Superior temporal gyrus (tissue), 1 donor: Measurements from ENCODE around the gene RABGGTB.
"Not testable (repeated sequence)": the region's sequence is repeated elsewhere in the genome, so short reads cannot be mapped to it uniquely, and the experiment has no call there.

Source experiments
- DNase-seq: peaks from one replicate; pipeline ENCODE4 v3.0.0-alpha.2; 2016; ENCODE audit errors: extremely low spot score

Gene RABGGTB

DNA sequence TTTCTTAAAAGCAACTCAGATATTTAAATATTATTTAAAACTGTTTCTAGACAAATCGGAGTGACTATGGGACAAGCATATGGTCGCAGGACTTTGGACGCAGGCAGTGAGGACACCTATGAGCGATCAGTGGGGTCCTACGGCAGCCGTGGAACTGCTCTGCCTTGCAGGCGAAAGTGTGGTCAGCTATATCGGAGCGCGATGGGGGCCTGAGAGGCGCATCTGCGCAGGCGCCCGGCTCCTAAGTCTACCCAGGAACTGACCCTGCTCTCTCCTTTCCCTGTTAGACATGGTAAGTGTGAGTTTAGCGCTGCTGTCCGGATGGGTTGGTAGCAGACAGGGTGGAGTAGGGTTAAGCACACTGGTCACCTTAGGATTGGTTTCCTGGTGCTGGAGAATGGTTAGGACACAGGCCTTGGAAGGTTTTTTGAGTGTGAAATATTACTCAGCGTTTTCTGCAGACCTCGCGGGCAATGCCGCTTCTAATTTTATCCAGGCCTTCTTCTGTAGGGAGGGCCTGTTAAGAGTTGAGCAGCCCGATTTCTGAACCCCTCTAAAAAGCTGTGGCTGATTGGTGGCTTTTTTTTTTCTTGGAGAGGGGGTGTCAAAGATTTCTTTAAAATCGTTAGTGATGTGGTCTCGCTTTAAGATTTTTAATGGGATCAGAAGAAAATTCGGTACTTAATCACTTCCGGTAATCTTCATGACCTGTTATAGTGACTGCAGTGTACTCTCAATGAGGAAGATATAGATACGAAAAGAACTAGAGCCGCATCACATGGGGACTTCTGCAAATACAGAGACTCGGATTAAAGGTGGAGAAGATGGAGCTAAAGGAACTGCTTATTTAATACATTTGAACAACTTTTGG lies at the start of gene RABGGTB:
Gene RABGGTB, plus strand, starts transcription at position 274 of the 871 bp plus-strand sequence. Its CDS starts 16 bp downstream, at position 290.
- DNase-seq = peak; percentile 98

DNA sequence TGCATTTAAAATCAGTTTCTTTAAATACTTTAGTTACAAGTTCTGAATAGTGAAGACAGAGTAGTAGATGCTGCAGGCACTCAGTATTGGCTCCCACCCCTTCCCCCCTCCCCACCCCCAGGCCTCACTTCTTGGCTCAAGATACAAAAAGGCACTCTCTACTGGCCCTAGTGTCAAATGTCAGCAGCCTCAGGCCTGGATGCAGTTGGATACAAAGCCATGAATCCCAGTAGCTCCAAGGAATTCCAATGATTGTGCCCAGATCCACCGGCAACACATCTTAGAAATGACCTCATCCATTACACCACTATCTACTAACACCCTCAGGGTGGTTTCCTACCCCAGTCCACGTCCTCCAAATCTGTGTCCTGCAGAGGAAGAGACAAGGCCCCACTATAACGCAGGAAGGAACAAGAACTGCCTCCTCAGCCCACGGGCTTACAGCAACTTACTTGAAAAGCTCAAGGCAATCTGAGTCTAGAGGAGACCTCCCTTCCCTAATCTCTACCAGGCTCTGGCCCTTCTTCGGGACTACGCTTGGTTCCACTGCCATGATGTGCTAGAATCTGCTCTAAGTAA lies 43.9 kb upstream of the RABGGTB start:
- no peak for DNase-seq

DNA sequence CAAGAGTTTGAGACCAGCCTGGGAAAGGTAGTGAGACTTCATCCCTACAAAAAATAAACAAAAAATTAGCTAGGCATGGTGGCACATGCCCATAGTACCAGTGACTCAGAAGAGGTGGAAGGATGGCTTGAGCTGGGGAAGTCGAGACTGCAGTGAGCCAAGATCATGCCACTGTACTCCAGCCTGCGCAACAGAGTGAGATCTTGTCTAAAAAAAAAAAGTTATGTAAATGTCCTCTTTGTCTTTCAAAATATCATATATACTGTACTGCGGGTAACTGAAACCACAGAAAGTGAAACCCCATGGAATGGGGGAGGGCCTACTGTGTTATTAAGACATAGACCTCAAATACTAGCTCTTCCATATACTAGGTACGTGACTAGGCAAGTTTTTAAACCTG lies 40.8 kb upstream of the RABGGTB start:
- DNase-seq = no peak

DNA sequence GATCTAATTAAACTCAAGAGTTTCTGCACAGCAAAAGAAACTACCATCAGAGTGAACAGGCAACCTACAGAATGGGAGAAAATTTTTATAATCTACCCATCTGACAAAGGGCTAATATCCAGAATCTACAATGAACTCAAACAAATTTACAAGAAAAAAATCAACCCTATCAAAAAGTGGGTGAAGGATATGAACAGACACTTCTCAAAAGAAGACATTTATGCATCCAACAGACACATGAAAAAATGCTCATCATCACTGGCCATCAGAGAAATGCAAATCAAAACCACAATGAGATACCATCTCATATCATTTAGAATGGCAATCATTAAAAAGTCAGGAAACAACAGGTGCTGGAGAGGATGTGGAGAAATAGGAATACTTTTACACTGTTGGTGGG lies 28.8 kb upstream of the RABGGTB start:
- not testable (repeated sequence) for DNase-seq

DNA sequence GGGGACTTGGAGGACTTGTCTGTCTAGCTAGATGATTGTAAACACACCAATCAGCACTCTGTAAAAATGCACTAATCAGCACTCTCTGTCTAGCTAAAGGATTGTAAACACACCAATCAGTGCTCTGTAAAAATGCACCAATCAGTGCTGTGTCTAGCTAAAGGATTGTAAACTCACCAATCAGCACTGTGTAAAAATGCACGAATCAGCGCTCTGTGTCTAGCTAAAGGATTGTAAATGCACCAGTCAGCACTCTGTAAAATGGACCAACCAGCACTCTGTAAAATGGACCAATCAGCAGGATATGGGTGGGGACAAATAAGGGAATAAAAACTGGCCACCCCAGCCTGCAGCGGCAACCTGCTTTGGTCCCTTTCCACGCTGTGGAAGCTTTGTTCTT lies 27.5 kb upstream of the RABGGTB start:
- not testable (repeated sequence) for DNase-seq

DNA sequence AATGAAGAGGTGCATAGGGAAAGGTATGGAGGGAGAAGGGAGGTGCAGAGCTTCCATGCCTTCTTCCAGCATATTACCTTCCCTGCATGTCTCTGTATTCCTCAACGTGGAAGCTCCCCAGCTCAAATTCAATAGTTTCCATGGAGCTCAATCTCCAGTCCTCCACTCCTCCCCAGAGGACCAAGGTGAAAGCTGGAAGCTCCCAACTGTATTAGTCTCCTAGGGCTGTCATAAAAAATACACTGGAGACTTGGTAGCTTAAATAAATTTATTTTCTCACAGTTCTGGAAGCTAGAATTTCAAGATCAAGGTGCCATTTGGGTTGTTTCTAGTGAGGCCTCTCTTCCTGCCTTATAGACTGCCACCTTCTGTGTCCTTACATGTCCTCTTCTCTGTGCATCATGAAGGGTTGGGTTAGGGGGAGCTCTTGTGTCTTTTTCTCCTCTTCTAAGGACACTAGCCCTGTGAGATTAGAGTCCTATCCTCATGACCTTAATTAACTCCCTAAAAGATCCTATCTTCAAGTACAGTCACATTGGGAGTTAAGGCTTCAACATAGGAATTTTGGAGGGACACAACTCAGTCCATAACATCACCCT lies 21.9 kb upstream of the RABGGTB start:
- DNase-seq = peak; percentile 3

DNA sequence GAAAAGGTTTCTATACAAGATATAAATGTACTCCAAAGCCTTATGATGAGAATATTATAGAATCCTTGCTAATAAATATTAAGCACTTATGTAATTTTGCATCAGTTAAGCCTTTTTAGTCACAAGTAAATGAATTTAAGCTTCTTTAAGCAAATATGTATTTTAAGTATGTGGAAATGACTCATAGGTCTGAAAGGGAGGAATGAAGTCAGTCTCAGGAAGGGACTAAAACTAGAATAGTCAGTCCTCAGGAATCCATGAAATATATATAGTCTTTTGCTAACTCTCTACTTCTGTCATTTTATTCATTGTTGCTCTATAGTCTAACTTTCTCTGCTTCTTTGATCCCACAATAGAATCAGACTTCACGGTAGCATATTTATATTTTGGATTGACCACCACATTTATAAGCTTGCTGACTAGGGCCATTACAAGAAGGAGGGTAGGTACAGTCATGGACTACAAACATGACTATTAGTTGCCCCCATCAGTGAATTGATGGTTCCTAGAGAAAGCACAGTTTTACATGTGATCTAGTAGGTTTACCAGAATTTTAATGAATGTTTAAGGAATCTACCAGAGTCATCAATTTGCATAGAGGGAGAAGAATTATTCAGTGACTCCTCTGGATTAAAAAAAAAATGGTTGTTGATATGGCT lies 20.2 kb upstream of the RABGGTB start:
- peak; percentile 10 for DNase-seq

DNA sequence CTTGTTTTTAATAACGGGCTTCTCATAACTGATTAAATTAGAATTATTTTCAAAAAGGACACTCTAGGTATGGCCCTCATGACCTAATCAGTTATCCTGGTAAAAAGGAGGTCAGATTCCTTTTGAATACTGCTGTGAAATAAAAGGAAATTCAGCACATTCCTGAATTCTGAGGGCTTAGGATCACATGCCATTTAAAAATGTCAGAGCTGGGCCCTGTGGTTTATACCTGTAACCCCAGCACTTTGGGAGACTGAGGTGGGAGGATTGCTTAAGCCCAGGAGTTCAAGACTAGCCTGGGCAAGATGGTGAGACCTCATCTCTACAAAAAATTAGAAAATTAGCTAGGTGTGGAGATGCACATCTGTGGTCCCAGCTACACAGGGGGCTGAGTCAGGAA lies 18.0 kb upstream of the RABGGTB start:
- no peak for DNase-seq

DNA sequence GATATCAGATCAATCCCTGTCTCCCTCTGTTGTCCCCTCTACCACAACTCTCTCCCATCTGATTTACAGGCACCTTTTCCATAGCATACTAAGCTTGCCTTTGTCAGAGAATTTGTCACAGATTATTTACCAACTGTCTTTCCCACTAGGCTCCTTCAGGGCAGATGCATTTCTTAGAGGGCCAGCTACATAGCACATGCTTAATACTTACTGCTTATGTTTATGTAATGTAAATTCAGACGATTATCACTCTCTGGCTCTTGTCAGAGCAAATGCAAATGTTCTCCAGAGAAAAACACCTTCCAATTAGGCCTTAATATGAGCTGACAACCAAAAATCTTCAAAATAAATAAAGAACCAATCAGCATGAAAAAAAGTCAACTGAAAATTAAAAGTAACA lies 15.3 kb upstream of the RABGGTB start:
- DNase-seq = no peak

DNA sequence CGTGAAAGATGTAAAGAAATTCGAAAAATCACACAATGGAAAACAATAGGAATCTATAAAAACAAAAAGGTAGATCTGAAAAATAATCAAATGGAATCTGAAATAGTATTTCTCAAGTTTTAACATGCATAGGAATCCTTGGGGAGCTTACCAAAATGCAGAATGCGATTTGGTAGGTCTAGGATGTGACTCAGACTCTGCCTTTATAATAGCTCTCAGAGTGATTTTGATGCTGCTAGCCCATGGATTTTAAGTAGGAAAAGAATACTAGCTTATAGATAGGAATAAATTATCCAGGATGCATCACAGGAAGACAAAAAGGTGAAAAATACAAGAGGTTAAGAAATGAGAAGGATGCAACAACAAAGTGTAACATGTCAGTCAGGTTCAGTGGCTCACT lies 14.1 kb upstream of the RABGGTB start:
- no peak for DNase-seq

DNA sequence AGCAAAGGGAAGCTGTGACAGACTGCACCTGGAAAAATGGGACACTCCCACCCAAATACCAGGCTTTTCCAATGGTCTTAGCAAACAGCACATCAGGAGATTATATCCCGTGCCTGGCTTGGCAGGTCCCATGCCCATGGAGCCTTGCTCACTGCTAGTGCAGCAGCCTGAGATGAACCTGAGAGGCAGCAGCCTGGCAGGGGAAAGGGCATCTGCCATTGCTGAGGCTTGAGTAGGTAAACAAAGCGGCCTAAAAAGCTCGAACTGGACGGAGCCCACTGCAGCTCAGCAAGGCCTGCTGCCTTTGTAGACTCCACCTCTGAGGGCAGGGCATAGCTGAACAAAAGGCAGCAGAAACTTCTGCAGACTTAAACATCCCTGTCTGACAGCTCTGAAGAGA lies 8.2 kb upstream of the RABGGTB start:
- not testable (repeated sequence) for DNase-seq

DNA sequence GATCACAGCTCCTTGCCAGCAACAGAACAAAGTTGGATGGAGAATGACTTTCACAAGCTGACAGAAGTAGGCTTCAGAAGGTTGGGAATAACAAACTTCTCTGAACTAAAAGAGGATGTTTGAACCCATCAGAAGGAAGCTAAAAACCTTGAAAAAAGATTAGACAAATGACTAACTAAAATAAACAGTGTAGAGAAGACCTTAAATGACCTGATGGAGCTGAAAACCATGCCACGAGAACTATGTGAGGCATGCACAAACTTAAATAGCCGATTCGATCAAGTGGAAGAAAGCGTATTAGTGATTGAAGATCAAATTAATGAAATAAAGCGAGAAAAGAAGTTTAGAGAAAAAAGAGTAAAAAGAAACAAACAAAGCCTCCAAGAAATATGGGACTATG lies 7.4 kb upstream of the RABGGTB start:
- not testable (repeated sequence) for DNase-seq

DNA sequence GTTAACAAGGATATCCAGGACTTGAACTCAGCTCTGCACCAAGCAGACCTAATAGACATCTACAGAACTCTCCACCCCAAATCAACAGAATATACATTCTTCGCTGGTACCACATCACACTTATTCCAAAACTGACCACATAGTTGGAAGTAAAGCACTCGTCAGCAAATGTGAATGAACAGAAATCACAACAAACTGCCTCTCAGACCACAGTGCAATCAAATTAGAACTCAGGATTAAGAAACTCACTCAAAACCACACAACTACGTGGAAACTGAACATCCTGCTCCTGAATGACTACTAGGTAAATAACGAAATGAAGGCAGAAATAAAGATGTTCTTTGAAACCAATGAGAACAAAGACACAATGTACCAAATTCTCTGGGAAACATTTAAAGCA lies 5.9 kb upstream of the RABGGTB start:
- not testable (repeated sequence) for DNase-seq

DNA sequence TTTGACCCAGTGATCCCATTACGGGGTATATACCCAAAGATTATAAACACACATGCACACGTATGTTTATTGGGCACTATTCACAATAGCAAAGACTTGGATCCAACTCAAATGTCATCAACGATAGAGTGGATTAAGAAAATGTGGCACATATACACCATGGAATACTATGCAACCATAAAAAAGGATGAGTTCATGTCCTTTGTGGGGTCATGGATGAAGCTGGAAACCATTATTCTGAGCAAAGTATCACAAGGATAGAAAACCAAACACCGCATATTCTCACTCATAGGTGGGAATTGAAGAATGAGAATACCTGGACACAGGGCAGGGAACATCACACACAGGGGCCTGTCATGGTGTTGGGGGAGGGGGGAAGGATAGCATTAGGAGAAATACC lies 2.1 kb upstream of the RABGGTB start:
- not testable (repeated sequence) for DNase-seq

DNA sequence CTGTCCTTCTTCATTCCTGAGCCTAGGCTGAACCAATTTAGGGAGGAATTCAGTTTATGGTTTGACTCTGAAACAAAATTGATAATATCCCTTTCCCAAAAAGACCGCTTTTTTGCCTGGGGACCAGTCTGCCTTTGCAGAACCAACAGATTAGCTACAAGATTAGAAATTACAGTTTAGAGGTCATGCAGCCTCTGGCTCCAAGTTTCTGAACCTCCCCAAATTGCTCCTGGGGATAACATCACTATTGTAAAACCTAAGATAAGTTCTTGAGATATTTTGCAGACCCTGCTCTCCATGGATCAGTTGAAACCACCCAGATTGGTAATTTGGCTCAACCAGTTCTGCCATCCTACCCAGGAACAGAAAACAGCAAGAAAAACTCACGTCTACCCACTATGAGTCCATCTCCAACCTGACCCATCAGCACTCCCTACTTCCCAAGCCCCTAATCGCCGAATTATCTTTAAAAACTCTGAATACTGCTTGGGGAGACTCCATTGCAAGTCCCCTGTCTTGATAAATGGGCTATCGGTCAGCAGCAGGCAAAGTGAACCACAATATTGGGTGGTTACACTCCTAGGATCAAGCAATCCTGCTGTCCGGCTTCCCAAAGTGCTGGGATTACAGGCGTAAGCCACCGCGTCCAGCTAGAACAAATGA lies 605 bp upstream of the RABGGTB start:
- no peak for DNase-seq

DNA sequence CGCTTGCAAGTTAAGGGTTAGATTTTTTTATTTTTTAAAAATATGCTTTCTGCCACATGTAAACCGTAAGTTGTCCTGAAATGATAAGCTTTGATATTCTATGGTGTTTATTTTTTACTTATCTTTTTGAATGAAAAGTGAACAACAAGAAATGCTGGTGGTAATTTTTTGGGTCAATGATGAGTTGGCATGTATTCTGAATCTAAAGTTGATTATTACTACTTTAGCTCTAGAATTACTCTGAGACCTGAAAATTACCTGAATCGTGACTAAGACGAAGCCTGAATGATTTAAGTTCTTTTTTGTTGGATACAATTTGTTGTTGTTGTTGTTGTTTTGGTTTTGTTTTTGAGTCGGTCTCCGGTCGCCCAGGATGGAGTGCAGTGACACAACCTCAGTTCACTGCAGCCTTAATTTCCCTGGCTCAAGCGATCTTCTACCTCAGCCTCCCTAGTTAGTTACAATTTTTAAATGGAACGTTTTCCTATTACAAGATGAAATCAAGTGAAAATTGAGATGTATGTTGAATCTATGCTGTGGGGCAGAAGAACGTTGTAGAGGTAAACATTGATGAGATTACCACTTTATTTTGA lies 941 bp downstream of the RABGGTB start:
- DNase-seq = no peak

DNA sequence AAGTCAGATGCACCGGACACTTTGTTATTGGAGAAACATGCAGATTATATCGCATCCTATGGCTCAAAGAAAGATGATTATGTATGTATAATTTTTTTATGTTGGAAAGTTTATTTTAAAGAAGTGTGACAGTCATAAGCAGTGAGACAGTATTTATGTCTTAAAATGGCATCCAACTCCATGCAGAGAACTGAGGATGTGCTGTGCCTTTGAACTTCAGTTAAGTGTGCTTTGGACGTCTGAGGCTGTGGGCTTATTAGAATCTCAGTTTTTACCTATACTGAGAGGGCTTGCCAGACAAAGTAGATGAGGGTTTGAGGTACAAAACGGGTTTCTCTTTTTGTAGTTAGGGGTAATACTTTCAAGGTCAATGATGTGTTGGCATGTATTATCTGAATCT lies 1.5 kb downstream of the RABGGTB start:
- DNase-seq = no peak

DNA sequence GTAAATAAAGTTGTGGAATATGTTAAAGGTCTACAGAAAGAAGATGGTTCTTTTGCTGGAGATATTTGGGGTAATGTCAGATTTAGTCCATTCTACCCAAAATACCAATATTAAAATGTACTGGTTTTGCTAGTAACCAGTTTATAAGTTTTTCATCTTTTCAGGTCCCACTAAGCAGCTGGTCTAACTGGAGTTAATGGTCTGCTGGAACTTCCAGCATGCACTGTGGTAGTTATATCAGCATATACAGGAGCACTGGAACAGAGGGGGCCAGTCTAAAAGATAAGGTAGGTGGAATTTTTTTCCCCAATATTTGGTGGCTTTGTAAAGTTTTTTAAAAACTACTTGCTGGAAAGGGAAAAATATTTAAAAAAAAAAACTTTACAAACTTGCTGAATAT lies 3.9 kb downstream of the RABGGTB start:
- no peak for DNase-seq

DNA sequence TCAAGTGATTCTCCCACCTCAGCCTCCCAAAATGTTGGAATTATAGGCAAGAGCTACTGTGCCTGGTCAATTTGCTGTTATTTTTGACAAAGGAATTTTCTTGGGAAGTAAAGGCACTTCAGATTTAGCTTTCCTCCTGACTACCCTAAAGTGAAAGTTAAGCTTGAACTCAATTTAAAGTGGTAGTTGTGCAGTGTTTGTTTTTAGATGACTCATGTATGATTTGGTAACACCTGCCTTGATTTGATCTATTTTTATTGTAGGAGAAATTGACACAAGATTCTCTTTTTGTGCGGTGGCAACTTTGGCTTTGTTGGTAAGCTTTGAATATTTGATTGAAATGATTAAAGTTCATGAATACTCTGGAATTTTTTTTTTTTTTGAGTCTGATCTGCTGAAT lies 5.0 kb downstream of the RABGGTB start:
- no peak for DNase-seq

DNA sequence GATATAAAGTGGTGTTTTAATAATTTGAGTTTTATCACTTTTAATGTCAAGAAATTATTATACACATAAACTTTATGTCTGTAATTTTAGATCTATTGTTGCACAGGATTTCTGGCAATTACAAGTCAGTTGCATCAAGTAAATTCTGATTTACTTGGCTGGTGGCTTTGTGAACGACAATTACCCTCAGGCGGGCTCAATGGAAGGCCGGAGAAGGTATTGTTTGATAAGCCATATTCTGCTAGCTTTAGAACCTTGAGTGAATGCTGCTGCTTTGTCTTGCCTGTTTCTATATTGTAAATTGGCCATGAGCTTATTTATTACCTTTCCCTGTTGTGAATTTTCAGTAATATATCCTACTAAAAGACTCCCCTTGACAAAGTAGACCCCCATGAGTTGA lies 6.0 kb downstream of the RABGGTB start:
- no peak for DNase-seq

DNA sequence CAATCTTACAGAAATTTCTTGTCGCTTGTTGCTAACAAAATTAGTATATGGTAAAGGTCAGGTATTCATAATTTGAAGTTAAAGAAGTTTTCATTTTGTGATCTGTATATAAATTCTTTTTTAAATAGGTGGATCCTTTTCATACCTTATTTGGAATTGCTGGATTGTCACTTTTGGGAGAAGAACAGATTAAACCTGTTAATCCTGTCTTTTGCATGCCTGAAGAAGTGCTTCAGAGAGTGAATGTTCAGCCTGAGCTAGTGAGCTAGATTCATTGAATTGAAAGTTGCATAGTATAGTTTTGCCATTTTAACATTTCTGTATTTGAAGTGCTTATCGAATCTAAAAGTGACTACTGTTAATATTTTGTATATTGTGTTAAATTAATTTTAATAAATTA lies 8.3 kb downstream of the RABGGTB start:
- no peak for DNase-seq
